NCI-H748 (cell line): ENCODE measurements around the gene IRF3.

Experiments used
- DNase-seq: peaks from one replicate; lab custom pipeline; 2025; ENCODE audit not compliant: unreplicated experiment; lab: John Stamatoyannopoulos, UW

The IRF3 gene

GRCh38 chr19:49672131-49672919, 6.7 kb upstream of the IRF3 start:
- DNase-seq = peak; percentile 95

- DNase-seq = no peak
These were observed 3.9 kb upstream of the IRF3 start for GRCh38 chr19:49669516-49669915.

DNA sequence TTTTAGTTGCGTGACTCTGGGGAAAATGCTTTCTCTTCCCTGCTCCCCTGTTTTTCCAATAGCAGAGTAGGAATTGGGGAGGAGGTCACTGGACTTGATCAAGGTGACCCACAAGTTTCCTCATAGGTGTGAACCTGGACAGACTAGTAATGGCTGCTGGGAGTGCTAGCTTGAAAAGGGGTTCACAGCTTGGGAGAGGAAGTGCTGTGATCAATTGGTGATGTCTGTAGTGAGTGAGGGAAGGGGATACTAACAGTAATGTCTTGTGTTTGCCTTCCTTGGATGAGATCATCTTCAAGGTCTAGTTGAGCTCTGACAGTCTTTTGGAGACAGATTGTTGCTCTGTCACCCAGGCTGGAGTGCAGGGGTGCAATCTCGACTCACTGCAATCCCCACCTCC, 1.8 kb upstream of the IRF3 start:
- no peak for DNase-seq

DNA sequence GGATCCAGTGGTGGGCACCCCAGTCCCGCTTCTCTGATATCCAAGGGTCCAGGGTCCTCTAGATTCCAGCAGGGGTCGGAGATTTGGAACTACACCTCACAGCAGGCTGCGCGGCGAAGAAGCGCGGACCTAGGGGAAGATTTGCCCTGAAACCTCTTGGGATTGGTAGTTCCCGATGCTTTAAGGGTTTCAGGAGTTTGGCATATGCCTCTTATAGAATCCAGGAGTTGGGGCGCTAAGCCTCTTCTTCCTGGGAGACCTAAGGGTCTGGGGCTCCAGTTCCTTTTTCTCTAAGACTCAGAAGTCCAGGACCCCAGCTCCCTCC, 425 bp upstream of the IRF3 start:
- no peak for DNase-seq

- DNase-seq = no peak
These were observed 664 bp downstream of the IRF3 start for GRCh38 chr19:49665036-49665350.

DNA sequence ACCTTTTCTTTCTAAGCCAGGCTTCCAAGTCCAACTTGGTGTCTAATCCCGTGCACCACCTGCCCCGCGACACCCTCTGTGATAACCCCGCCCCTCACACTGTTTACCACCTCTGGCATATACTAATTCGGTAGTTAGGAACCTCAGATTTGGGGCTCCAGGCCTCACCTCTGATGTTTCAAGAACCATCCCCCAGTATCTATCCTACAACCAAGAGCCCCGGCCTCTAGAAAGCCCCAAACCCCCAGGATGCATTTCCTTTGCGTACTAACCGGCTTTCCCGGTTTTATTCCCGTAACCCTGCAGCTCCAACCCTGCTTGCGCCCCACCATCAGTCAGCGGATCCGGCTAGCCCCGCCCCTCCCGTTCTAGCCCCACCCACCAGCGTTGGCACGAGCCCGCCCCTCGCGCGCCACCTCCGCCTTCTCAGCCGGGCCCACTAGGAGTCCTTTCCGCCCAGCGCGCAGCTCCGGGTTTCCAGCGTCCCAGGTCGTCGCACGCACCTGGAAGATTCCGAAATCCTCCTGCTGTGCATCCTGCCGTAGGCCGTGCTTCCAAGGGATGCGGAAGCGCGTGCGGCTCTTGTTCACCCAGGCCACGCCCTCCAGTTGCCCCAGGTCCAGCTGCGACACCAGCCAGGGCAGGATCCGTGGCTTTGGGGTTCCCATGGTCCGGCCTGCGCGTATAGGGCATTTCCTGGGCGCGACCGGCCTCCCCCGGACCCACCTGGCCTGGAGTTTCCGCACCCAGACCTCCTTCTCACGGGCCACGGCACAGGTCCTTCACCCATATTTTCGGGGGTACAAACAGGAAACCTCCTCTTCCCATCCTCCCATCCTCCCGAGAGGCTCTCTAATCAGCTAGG, 1.3 kb downstream of the IRF3 start:
- peak; percentile 94 for DNase-seq

GRCh38 chr19:49663224-49663623, 2.4 kb downstream of the IRF3 start:
- DNase-seq = no peak

- no peak for DNase-seq
These were observed 3.6 kb downstream of the IRF3 start for GRCh38 chr19:49662011-49662410.

DNA sequence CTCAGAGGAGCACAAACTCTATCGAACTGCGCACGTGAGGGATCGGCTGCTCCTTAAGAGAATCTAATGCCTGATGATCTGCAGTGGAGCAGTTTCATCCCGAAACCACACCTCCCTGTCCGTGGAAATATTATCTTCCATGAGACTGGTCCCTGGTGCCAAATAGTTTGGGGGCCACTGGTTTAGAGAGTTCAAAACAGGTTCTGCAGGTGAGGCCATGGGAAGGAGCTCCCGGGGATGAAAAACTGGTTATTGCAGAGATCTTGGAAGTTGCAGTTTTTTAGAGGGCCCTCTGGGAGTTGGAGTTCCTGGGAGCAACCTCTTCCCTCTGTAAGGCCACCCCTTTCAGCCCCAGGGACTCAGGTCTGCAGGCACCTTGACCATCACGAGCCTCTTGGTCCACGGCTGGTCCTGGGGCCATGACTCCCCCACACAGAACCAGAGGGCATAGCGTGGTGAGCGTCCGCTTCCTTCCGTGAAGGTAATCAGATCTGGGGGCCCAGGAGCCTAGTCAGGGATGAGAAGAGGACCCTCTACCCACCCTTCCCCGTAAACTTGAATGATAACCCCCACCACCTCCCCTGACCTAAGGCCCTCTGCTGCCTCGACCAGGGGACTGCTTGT, 5.2 kb downstream of the IRF3 start:
- no peak for DNase-seq

DNA sequence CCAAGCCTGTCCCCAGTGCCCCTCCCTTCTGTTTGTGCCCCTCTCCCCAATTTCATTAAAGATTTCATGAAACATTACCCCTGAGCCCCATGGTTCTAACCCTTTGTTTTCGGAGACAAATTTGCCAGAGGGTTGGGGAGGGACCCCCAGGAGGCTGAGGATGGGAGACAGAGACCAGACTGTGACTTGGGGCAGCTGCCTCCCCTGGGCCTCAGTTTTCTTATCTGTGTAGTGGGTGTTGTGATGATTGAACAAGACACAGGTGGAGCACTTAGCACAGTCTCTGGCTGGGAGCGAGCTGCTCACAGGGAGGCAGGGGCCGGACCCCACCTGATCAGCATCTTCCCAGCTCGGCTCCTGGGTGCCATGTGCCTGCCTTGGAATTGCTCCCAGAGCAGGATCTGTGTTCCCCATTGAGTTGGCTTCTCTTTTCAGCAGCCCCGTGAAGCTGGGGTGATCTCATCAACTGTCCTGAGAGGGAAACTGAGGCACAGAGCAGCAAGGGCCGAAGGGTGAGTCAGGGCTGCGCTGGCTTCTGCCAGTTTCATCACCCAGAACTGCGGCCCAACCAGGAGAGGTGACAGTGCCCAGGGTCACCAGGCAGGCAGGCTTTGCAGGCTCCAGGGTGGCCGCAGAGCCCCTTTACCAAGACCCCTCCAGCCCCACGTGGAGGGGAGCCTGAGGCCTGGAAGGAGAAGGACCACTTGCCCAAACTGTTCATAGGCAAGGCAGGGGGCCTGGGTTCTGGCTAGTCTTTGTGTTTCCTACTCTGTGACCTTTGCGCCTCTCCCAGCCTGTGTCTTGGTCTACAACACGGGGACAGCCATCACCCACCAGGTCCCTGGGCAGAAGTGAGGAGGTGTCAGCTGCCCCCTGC, 6.9 kb downstream of the IRF3 start:
- no peak for DNase-seq

- DNase-seq = no peak
These were observed 7.5 kb downstream of the IRF3 start for GRCh38 chr19:49658139-49658517.

DNA sequence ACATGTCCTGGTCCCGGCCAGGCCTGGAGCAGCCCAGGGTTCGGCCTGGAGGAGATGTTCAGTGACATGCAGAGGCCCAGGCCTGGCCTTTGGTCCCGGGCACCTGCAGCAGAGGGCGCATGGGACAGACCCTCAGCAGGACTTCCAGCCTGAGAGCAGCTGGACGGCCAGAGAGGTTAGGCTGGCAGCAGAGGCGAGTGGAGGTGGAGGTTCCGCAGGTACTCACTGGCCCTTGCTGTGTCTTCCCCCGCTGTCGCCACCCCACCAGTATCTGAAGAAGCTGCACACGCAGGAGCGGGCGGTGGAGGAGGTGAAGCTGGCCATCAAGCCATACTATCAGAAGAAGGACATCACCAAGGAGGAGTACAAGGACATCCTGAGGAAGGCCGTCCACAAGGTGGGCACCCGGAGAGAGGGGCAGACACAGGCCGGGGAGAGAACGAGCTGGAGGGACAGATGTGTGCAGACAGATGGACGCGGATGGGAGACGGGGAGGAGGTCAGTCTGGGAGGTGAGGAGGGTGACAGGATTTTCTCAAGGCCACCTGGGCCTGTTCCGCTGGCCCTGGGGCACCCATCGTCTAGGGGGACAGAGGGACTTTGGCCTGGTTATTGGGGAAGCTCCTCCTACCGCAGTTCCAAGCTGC, 8.0 kb downstream of the IRF3 start:
- no peak for DNase-seq

DNA sequence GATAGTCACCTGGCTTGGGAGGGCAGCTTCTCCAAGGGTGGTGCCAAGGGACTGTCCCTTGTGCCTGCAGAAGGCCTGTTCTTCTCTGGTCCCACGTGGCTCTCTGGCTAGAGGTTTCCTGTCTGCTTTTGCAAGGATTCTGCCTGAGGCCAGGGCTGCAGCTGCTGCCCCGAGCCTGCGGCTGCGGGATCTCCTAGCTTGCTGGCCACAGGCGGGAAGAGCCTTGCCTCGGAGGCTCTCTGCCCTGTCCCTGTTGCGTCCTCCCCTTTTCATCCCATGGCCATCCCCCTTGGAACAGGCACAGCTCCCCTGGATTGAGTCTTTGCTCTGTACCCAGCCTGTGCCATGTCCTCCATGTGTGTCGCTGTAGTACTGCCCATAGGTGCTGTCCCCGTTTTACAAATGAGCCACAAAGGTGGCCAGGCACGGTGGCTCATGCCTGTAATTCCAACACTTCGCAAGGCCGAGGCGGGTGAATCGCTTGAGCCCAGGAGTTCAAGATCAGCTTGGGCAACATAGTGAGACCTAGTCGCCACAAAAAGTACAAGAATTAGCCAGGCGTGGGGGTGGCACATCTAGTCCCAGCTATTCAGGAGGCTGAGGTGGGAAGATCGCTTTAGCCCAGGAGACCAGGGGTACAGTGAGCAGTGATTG, 9.1 kb downstream of the IRF3 start:
- no peak for DNase-seq

GRCh38 chr19:49655570-49656455, 9.8 kb downstream of the IRF3 start:
- DNase-seq = no peak

- DNase-seq = no peak
These were observed 11.1 kb downstream of the IRF3 start for GRCh38 chr19:49654581-49654980.

- DNase-seq = no peak
These were observed 12.2 kb downstream of the IRF3 start for GRCh38 chr19:49653466-49653806.

- no peak for DNase-seq
These were observed 12.8 kb downstream of the IRF3 start for GRCh38 chr19:49652551-49653465.

DNA sequence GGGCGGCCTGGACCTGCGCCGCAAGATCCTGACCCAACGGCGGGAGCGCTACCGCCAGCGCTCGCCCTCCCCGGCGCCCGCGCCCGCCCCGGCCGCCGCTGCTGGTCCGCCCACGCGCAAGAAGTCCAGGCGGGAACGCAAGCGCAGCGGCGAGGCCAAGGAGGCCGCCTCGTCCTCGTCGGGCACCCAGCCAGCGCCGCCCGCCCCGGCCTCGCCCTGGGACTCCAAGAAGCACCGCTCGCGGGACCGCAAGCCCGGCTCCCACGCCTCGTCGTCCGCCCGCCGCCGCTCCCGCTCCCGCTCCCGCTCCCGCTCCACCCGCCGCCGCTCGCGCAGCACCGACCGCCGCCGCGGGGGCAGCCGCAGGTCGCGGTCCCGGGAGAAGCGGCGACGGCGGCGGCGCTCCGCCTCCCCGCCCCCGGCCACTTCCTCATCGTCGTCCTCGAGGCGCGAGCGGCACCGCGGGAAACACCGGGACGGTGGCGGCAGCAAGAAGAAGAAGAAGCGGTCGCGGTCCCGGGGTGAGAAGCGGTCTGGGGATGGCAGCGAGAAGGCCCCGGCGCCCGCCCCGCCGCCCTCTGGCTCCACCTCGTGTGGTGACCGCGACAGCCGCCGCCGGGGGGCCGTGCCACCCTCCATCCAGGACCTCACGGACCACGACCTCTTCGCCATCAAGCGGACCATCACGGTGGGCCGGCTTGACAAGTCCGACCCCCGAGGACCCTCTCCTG, 13.7 kb downstream of the IRF3 start:
- no peak for DNase-seq
